SK-N-SH (cell line): ENCODE measurements around the gene PPP1R9A.

Experiments
- EP300 ChIP-seq, 2 experiments: IDR thresholded peaks; 2 replicates each; pipeline versions ENCODE4 v1.4.0 to v1.6.1; 2012; ENCODE audit warnings: borderline replicate concordance in 1 of 2, low read depth in 1 of 2, low read length in 1 of 2
- EZH2phosphoT487 ChIP-seq: fragments of 200-600 bp; sonication (generic); IDR thresholded peaks from 2 replicates; pipeline ENCODE4 v1.6.1; 2017; ENCODE audit warnings: low read depth, mixed run types, mild to moderate bottlenecking, antibody characterized with exemption, moderate library complexity, borderline replicate concordance
- FOSL2 ChIP-seq: IDR thresholded peaks from 2 replicates; pipeline ENCODE4 v1.4.0; 2012; ENCODE audit warnings: low read depth, mild to moderate bottlenecking, moderate library complexity, borderline replicate concordance
- GABPA ChIP-seq: IDR thresholded peaks from 2 replicates; pipeline ENCODE4 v1.4.0; 2012; ENCODE audit warnings: low read depth, mild to moderate bottlenecking
- MAX ChIP-seq: IDR thresholded peaks from 2 replicates; pipeline ENCODE4 v1.4.0; 2012; ENCODE audit warnings: low read depth
- MEF2A ChIP-seq: IDR thresholded peaks from 2 replicates; pipeline ENCODE4 v1.4.0; 2012; ENCODE audit warnings: low read depth, borderline replicate concordance
- PBX3 ChIP-seq: IDR thresholded peaks from 2 replicates; pipeline ENCODE4; 2012
- SIN3A ChIP-seq: IDR thresholded peaks from 2 replicates; pipeline ENCODE4 v1.6.1; 2012; ENCODE audit warnings: low read depth, mild to moderate bottlenecking, low read length, moderate library complexity, borderline replicate concordance
- USF2 ChIP-seq: fragments of 150-350 bp; IDR thresholded peaks from 2 replicates; pipeline ENCODE4 v1.6.1; 2017; ENCODE audit warnings: antibody characterized with exemption, low read length, low read depth, borderline replicate concordance
- TF ChIP-seq, protein P1 (sequence below): fragments of 200-600 bp; sonication (generic); IDR thresholded peaks from 2 replicates; pipeline ENCODE4 v1.6.1; 2017; ENCODE audit warnings: antibody characterized with exemption, mild to moderate bottlenecking, moderate library complexity
- TF ChIP-seq, protein P2 (sequence below): IDR thresholded peaks from 2 replicates; pipeline ENCODE4 v1.6.1; 2012; ENCODE audit warnings: mild to moderate bottlenecking, low read depth, low read length, moderate library complexity

DNA sequence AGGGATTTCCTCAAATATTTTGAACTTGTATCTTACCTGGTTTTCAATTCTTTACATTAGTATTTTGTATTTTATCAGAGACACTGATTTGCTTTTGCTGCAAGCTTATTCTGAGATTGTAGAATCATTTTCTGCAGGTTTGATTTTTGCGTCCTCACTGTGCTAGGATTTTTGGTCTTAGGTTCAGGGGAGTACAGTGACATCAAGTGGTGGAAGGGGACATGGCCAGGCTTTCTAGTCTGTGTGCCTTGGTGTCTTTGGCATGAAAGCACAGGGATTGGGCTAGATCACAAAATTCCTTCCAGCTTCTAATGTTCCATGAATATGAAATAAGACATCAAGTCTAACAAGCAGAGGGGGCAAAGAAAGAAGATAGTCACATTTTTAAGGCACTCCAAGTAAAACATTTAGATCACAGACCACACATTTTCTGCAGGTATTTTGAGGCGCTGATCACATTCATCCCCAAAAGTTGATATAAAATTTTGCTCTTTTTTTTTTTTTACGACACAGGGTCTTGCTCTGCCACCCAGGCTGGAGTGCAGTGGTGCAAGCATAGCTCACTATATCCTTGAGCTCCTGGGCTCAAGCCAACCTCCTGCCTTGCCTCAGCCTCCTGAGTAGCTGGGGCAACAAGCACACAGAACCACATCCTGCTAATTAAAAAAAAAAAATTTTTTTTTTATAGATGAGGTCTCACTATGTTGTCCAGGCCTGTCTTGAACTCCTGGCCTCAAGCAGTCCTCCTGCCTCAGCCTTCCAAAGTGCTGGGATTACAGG is 292.6 kb downstream of the PPP1R9A start:
- TF ChIP-seq, protein P1, sequence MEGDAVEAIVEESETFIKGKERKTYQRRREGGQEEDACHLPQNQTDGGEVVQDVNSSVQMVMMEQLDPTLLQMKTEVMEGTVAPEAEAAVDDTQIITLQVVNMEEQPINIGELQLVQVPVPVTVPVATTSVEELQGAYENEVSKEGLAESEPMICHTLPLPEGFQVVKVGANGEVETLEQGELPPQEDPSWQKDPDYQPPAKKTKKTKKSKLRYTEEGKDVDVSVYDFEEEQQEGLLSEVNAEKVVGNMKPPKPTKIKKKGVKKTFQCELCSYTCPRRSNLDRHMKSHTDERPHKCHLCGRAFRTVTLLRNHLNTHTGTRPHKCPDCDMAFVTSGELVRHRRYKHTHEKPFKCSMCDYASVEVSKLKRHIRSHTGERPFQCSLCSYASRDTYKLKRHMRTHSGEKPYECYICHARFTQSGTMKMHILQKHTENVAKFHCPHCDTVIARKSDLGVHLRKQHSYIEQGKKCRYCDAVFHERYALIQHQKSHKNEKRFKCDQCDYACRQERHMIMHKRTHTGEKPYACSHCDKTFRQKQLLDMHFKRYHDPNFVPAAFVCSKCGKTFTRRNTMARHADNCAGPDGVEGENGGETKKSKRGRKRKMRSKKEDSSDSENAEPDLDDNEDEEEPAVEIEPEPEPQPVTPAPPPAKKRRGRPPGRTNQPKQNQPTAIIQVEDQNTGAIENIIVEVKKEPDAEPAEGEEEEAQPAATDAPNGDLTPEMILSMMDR, result peak; percentile 82
- TF ChIP-seq GABPA (no peak), EZH2phosphoT487 (no peak), EP300 (IDR thresholded peaks at IDR 0.05; ENCODE audit: borderline replicate concordance in 1 of 2, low read depth in 1 of 2, low read length in 1 of 2) (no peak), FOSL2 (no peak), PBX3 (no peak), USF2 (no peak), SIN3A (no peak), MEF2A (no peak), MAX (no peak)
- TF ChIP-seq, protein P2, sequence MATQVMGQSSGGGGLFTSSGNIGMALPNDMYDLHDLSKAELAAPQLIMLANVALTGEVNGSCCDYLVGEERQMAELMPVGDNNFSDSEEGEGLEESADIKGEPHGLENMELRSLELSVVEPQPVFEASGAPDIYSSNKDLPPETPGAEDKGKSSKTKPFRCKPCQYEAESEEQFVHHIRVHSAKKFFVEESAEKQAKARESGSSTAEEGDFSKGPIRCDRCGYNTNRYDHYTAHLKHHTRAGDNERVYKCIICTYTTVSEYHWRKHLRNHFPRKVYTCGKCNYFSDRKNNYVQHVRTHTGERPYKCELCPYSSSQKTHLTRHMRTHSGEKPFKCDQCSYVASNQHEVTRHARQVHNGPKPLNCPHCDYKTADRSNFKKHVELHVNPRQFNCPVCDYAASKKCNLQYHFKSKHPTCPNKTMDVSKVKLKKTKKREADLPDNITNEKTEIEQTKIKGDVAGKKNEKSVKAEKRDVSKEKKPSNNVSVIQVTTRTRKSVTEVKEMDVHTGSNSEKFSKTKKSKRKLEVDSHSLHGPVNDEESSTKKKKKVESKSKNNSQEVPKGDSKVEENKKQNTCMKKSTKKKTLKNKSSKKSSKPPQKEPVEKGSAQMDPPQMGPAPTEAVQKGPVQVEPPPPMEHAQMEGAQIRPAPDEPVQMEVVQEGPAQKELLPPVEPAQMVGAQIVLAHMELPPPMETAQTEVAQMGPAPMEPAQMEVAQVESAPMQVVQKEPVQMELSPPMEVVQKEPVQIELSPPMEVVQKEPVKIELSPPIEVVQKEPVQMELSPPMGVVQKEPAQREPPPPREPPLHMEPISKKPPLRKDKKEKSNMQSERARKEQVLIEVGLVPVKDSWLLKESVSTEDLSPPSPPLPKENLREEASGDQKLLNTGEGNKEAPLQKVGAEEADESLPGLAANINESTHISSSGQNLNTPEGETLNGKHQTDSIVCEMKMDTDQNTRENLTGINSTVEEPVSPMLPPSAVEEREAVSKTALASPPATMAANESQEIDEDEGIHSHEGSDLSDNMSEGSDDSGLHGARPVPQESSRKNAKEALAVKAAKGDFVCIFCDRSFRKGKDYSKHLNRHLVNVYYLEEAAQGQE, result no peak
